Kidney (tissue), 14 donors: ENCODE measurements around the gene SIRT1. TPM values are rescaled to one million over a fixed set of nuclear protein-coding genes. Genes with fewer than 3 reads are reported as not detected.

Source experiments
- DNase-seq, 5 donors: peaks; one replicate each; pipeline ENCODE4 v3.0.0-alpha.2; 2013 to 2020
- FAIRE-seq: peaks from 2 replicates; lab custom pipeline; 2012; peaks lifted over from hg19 to GRCh38; lab: Jason Lieb, UNC
- H3K27ac ChIP-seq, 2 donors: one replicate each; pipeline ENCODE4 v1.7.0; 2013; ENCODE audit warnings: low read depth in 2 of 2, low read length in 2 of 2, inconsistent platforms in 1 of 2
- H3K27me3 ChIP-seq: one replicate; pipeline ENCODE4 v1.7.1; 2013; ENCODE audit warnings: low read length, inconsistent platforms; ENCODE audit not compliant: control insufficient read depth, insufficient read depth
- H3K36me3 ChIP-seq, 3 donors: one replicate each; pipeline versions ENCODE4 v1.7.0 to v1.7.1; 2013; ENCODE audit warnings: low read length in 3 of 3, control low read depth in 1 of 3, inconsistent platforms in 1 of 3; ENCODE audit not compliant: insufficient read depth in 3 of 3, control insufficient read depth in 2 of 3
- H3K4me1 ChIP-seq, 3 donors: one replicate each; pipeline versions ENCODE4 v1.7.0 to v1.7.1; 2013; ENCODE audit warnings: low read length in 3 of 3, inconsistent platforms in 1 of 3, low read depth in 1 of 3; ENCODE audit not compliant: control insufficient read depth in 2 of 3, insufficient read depth in 2 of 3
- H3K4me3 ChIP-seq, 3 donors: one replicate each; pipeline versions ENCODE4 v1.7.0 to v1.8.1; 2013; ENCODE audit warnings: low read length in 3 of 3, control low read depth in 1 of 3, inconsistent platforms in 1 of 3
- H3K9ac ChIP-seq, 3 donors: one replicate each; pipeline versions ENCODE4 v1.7.0 to v1.7.1; 2013; ENCODE audit warnings: low read length in 3 of 3, control low read depth in 1 of 3, inconsistent platforms in 1 of 3
- H3K9me3 ChIP-seq, 3 donors: one replicate each; pipeline versions ENCODE4 v1.7.0 to v1.7.1; 2013; ENCODE audit warnings: low read length in 3 of 3, control low read depth in 1 of 3, inconsistent platforms in 1 of 3; ENCODE audit not compliant: control insufficient read depth in 2 of 3, insufficient read depth in 1 of 3
- intact Hi-C: fragments of 100-400 bp; cut with DNase I; formaldehyde crosslinking; loops from one replicate; pipeline ENCODE4 v1.11.1; 2022
- polyA plus RNA-seq: library from polyadenylated mRNA; stranded (reverse); fragments of 350-450 nt; fragmentation: Illumina TruSeq; extraction: RNeasy Lipid Tissue Mini Kit (QIAGEN cat#74804); gene quantifications from one replicate; pipeline ENCODE4 v1.2.3, GENCODE V29; 2014; ENCODE audit warnings: low read depth, low replicate concordance; ENCODE audit not compliant: insufficient read depth
- total RNA-seq: library from RNA; stranded (reverse); fragmentation: NEBNext Ultra II Directional; extraction: Animal tissue kit (Norgen Biotek cat#: 25700); gene quantifications from one replicate; pipeline ENCODE4 v1.2.1, GENCODE V29; 2021
- TF ChIP-seq, protein P1 (sequence below): IDR thresholded peaks from 3 replicates; pipeline ENCODE4 v1.5.1; 2012; ENCODE audit warnings: mild to moderate bottlenecking, moderate library complexity, borderline replicate concordance; ENCODE audit not compliant: insufficient read depth; ENCODE audit errors: extremely low read depth
- donor health status: control.
- donor health status: control.
- donor health status: control.
- donor health status: control.
- donor health status: control.
- donor health status: DM: yes; HTN: yes; CAD: no.
- donor health status: Normal renal cell carcinoma (clear cell type).

SIRT1 gene
- total and polyA plus RNA-seq, 2 donors from 2014 or later, result 5.0 to 24.8 TPM

DNA sequence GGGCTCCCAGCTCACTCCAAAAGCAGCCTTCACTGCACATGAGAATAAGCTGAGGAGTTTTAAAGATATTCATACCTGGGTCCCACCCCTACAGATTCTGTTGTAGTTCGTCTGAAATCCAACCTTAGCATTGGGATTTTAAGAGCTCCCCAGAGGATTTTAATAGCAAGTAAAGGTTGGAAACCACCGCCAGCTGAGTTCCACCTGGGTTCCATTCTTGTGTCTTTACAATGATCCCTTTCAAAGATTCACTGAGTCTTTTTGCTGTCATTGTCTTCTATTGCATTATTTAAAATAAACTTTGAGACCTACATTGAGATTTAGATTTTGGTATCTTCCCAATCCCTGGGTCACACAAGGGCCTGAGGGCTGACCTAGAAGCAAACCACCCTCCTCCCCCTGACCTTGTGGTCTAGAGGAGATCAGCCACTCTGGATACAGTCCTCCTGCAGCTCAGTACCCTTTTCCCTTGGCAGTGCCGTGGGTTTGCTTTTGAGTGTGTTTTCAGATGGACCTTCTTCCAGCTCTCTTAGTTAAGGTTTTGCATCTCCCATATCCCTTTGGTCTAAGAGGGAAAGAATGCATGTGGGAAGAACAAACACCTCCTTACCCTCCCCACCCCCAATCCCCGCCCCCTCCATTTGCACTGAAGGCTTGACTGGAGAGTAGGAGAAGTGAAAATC is 22.6 kb upstream of the SIRT1 start:
- Histone ChIP-seq H3K9me3 (no peaks in the 10 kb centered on the region), H3K4me3 (no peak overlapping the region), H3K27me3 (no peaks in the 10 kb centered on the region), H3K27ac (no peak overlapping the region), H3K36me3 (no peaks in the 10 kb centered on the region), H3K9ac (no peak overlapping the region), H3K4me1 (no peaks in the 10 kb centered on the region)
- DNase-seq, result peak in 1 of 5 donors; percentile 22
- TF ChIP-seq, protein P1, sequence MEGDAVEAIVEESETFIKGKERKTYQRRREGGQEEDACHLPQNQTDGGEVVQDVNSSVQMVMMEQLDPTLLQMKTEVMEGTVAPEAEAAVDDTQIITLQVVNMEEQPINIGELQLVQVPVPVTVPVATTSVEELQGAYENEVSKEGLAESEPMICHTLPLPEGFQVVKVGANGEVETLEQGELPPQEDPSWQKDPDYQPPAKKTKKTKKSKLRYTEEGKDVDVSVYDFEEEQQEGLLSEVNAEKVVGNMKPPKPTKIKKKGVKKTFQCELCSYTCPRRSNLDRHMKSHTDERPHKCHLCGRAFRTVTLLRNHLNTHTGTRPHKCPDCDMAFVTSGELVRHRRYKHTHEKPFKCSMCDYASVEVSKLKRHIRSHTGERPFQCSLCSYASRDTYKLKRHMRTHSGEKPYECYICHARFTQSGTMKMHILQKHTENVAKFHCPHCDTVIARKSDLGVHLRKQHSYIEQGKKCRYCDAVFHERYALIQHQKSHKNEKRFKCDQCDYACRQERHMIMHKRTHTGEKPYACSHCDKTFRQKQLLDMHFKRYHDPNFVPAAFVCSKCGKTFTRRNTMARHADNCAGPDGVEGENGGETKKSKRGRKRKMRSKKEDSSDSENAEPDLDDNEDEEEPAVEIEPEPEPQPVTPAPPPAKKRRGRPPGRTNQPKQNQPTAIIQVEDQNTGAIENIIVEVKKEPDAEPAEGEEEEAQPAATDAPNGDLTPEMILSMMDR, result no peak
- intact Hi-C loops, result no loop called here
- no peak for FAIRE-seq

DNA sequence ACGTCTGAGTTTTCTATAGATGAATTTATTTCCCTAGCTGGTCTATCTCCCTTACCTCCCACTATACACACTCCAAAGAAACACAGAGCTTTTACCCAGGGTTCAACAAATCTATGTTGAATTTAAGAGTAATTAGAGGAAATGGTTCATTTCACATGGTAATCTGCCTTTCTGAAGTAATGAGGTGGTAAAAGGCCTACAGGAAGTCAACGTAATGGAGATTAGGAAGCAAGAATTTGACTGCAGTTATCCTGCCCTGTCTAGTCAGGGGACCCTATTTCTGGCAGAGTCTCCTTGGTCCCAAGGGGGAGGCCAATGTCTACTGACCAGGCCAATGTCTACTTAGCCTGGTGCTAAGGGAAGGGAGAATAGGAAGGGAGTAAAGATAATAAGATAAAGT is 21.4 kb upstream of the SIRT1 start:
- no peaks in the 10 kb centered on the region for H3K36me3 ChIP-seq
- H3K9me3 ChIP-seq, result no peaks in the 10 kb centered on the region
- H3K4me3 ChIP-seq, result no peak overlapping the region
- intact Hi-C loops, result no loop called here
- no peak for FAIRE-seq
- H3K27me3 ChIP-seq, result no peaks in the 10 kb centered on the region
- no peak overlapping the region for H3K27ac ChIP-seq
- no peak overlapping the region for H3K9ac ChIP-seq
- TF ChIP-seq, protein P1, result no peak
- H3K4me1 ChIP-seq, result no peaks in the 10 kb centered on the region
- DNase-seq, result no peak

DNA sequence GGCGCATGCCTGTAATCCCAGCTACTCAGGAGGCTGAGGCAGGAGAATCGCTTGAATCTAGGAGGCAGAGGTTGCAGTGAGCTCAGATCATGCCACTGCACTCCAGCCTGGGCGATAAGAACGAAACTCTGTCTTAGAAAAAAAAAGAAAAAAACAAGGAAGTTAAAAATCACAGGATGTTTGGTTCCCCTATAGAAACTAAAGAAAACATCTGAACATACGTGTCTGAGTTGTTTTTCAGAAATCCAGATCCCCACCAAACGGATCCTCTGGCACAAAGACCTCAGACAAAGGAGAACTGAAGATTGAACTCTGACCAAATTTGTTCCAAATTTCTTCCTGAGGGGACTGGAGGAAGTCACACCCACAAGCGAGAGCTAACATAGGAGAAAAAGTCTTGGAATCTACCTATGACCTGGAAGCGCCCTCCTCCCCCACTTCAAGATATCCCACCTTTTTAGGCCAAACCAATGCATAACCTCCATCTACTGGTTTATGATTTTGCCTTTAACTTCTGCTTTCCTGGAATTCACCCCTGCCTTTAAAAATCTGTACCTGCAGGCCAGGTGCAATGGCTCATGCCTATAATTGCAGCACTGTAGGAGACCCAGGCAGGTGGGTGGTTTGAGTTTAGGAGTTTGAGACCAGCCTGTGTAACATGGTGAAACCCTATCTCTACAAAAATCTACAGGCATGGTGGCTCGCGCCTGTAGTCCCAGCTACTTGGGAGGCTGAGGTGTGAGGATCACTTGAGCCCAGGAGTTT is 19.7 kb upstream of the SIRT1 start:
- Histone ChIP-seq H3K27me3 (no peaks in the 10 kb centered on the region), H3K9ac (no peak overlapping the region), H3K9me3 (no peaks in the 10 kb centered on the region), H3K27ac (no peak overlapping the region), H3K4me3 (no peak overlapping the region), H3K36me3 (no peaks in the 10 kb centered on the region), H3K4me1 (no peaks in the 10 kb centered on the region)
- intact Hi-C loops, result no loop called here
- no peak for DNase-seq
- FAIRE-seq, result no peak
- TF ChIP-seq, protein P1, result no peak
